Tibial nerve (tissue), 3 donors: ENCODE measurements around the gene PUM1.

ENCODE experiments used
- CTCF ChIP-seq, 5 experiments: fragments of 200-600 bp in 3 of 5; fragments of 450-650 bp in 2 of 5; sonication (generic) in 3 of 5; IDR thresholded peaks; one replicate each; pipeline ENCODE4 v1.5.1; 2016 to 2019; ENCODE audit warnings: antibody characterized with exemption in 5 of 5, mild to moderate bottlenecking in 3 of 5, moderate library complexity in 2 of 5
- POLR2A ChIP-seq, 2 donors: fragments of 450-650 bp; IDR thresholded peaks; one replicate each; pipeline ENCODE4 v1.6.1; 2017; ENCODE audit warnings: antibody characterized with exemption in 2 of 2, mild to moderate bottlenecking in 2 of 2, moderate library complexity in 2 of 2

GRCh38 chr1:31022259-31022658, 43.3 kb downstream of the PUM1 start:
- TF ChIP-seq CTCF (IDR thresholded peaks at IDR 0.05) (no peak), POLR2A (IDR thresholded peaks at IDR 0.05) (no peak)
